ENCODE data around the gene MGARP. TPM values are rescaled to one million over a fixed set of nuclear protein-coding genes. Genes with fewer than 3 reads are reported as not detected.

MGARP gene
- total and polyA plus RNA-seq, 9 donors = 11.4 to 108 (median 19.9) TPM

DNA sequence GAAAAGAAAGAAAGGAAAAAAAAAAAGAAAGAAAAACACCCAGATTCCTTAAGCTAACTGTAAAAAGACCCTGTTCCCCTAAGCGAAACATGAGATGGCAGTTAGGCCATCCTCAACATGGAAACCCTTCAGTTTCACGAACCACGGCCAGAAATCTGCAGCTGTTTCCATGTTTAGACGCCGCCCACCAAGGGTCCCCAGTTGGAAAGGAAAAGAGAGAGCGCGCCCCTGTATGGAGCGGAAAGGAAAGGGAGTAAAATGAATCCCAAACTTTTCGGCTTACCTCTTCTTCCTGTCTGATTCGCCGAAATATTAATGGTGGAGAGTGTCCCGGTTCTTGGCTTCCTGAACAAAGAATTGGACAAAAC, 38.3 kb downstream of the MGARP start:
- intact Hi-C loops (cut with DNase I) = loop anchor here in 1 of 4 donors (10.0 kb wide), 1 partner anchor 53 kb away; no protein-coding TSS in a partner anchor
- Histone ChIP-seq H3K27ac (no peak overlapping the region), H3K36me3 (no peaks in the 10 kb centered on the region), H3K4me3 (no peak overlapping the region), H3K9me3 (no peaks in the 10 kb centered on the region), H3K27me3 (no peaks in the 10 kb centered on the region), H3K4me1 (ENCODE audit: insufficient read depth) (peaks cover 2% of the 10 kb centered on the region)
- 93 to 96% (median 94%) methylated on average over 12 of the region's 12 CpGs for WGBS, 3 donors
- TF ChIP-seq CTCF (IDR thresholded peaks at IDR 0.05) (no peak), EP300 (IDR thresholded peaks at IDR 0.05) (no peak), POLR2A (IDR thresholded peaks at IDR 0.05) (no peak)
- no peak for DNase-seq

GRCh38 chr4:139241086-139241783, 38.8 kb downstream of the MGARP start:
- WGBS, 3 donors = 87 to 88% (median 87%) methylated on average over 11 of the region's 11 CpGs
- DNase-seq = no peak
- no peaks in the 10 kb centered on the region for H3K9me3 ChIP-seq
- H3K27ac ChIP-seq = no peak overlapping the region
- no peak overlapping the region for H3K4me3 ChIP-seq
- H3K36me3 ChIP-seq = no peaks in the 10 kb centered on the region
- peaks cover 2% of the 10 kb centered on the region for H3K4me1 ChIP-seq (ENCODE audit: insufficient read depth)
- H3K27me3 ChIP-seq = no peaks in the 10 kb centered on the region
- TF ChIP-seq POLR2A (IDR thresholded peaks at IDR 0.05) = no peak
- TF ChIP-seq EP300 (IDR thresholded peaks at IDR 0.05) = no peak
- no peak for TF ChIP-seq CTCF (IDR thresholded peaks at IDR 0.05)
- intact Hi-C loops (cut with DNase I) = loop anchor here in 1 of 4 donors (10.0 kb wide), 1 partner anchor 54 kb away; no protein-coding TSS in a partner anchor

GRCh38 chr4:139239127-139239772, 40.8 kb downstream of the MGARP start:
- DNase-seq = no peak
- no peaks in the 10 kb centered on the region for H3K36me3 ChIP-seq
- no peaks in the 10 kb centered on the region for H3K9me3 ChIP-seq
- H3K27ac ChIP-seq = no peak overlapping the region
- H3K4me3 ChIP-seq = no peak overlapping the region
- no peak for TF ChIP-seq EP300 (IDR thresholded peaks at IDR 0.05)
- no peaks in the 10 kb centered on the region for H3K27me3 ChIP-seq
- H3K4me1 ChIP-seq (ENCODE audit: insufficient read depth) = peaks cover 2% of the 10 kb centered on the region
- intact Hi-C loops (cut with DNase I) = no loop called here
- WGBS, 3 donors = 89 to 94% (median 90%) methylated on average over 7 of the region's 7 CpGs

GRCh38 chr4:139234253-139234652, 45.8 kb downstream of the MGARP start:
- Histone ChIP-seq H3K27ac (no peak overlapping the region), H3K27me3 (no peaks in the 10 kb centered on the region), H3K36me3 (no peaks in the 10 kb centered on the region), H3K9me3 (no peaks in the 10 kb centered on the region), H3K4me3 (no peak overlapping the region), H3K4me1 (ENCODE audit: insufficient read depth) (no peaks in the 10 kb centered on the region)
- intact Hi-C loops (cut with DNase I) = no loop called here
- no peak for DNase-seq
- no peak for TF ChIP-seq CTCF (IDR thresholded peaks at IDR 0.05)
- TF ChIP-seq EP300 (IDR thresholded peaks at IDR 0.05) = no peak
- no peak for TF ChIP-seq POLR2A (IDR thresholded peaks at IDR 0.05)
- WGBS, 3 donors = 74 to 82% (median 75%) methylated on average over 3 of the region's 3 CpGs

DNA sequence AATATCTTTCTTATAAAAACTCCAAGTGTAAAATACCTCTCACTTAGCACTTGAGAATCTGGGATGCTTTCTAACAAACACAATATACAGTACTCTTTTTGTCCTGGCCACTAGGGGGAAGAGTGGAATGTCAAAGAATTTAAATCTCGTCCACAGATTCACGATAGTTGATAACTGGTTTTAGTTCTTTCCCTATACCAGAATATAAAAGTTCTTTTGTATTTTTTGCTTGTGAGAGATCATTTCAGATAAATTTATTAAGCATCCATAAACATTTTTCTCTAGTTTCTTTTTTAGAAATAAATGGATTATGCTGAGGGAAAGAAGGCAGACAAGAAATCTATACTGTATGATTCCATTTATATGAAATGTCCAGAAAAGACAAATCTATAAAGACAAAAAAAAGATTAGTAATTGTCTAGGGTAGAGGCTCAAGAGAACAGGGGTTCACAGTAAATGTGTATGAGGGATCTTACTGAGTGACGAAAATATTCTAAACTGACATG, 50.4 kb downstream of the MGARP start:
- no peaks in the 10 kb centered on the region for H3K9me3 ChIP-seq
- intact Hi-C loops (cut with DNase I) = loop anchor here in 2 of 4 donors (5.0 to 10.0 kb wide), 2 partner anchors 55 to 68 kb away; partner anchors contain the start of gene MGARP (in 1 of the 2)
- 32 to 33% (median 32%) methylated on average over 3 of the region's 3 CpGs for WGBS, 3 donors

More for the DNA sequence above, 50.4 kb downstream of the MGARP start:
- H3K27me3 ChIP-seq = no peaks in the 10 kb centered on the region
- no peak for DNase-seq
- H3K4me3 ChIP-seq = no peak overlapping the region
- no peak overlapping the region for H3K27ac ChIP-seq
- H3K4me1 ChIP-seq (ENCODE audit: insufficient read depth) = no peaks in the 10 kb centered on the region
- TF ChIP-seq POLR2A (IDR thresholded peaks at IDR 0.05) = no peak
- peak; percentile 39 to 79 (median 77) for TF ChIP-seq CTCF (IDR thresholded peaks at IDR 0.05)
- no peaks in the 10 kb centered on the region for H3K36me3 ChIP-seq

Measured in ovary (tissue), 9 donors.